ENCODE measurements around the gene BUB1B. TPM values are rescaled to one million over a fixed set of nuclear protein-coding genes. Genes with fewer than 3 reads are reported as not detected.

The BUB1B gene
- total and polyA plus RNA-seq, 4 donors: 0.08 to 31.1 (median 0.84) TPM

DNA sequence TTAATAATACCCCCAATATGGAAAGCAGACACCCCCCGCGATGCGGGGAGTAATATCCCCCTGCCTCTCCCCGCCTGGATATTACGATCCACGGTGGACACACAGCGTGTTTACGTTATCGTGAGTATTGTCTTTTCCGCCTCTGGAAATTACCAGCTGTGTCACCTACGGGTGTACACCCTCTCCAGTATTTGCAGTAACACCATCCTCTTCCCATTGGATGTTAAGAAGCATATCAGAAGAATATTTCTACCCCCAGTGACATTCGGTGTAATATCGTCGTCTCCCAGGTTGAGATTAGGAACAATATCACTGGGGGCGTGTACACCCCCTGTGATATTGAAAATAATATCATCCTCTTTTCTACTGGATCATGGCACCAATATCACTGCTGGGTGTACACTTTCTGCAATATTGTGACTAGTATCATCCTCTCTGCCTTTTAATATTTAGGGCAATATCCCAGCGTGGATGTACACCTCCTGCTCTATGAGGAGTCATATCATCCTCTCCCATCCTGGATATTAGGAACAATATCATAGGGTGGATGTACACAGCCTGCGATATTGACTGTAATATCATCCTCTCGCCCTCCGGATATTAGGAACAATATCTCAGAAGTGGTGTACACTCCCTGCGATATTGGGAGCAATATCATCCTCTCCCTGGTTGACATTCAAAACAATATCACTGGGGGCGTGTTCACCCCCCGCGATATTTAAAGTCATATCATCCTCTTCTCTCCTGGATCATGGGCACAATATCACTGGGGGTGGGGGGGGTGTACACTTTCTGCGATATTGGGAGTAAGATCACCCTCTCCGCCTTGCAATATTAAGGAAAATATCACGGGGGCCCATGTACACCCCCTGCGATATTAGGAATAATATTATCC is 31.9 kb upstream of the BUB1B start:
- Histone ChIP-seq H3K9ac (ENCODE audit: low read depth in 1 of 2, low read length in 2 of 2) (no peak overlapping the region), H3K36me3 (ENCODE audit: control insufficient read depth in 4 of 4, insufficient read depth in 3 of 4, low read depth in 1 of 4, low read length in 3 of 4) (no peaks in the 10 kb centered on the region), H3K9me3 (ENCODE audit: control insufficient read depth in 4 of 4, low read length in 3 of 4) (no peaks in the 10 kb centered on the region), H3K4me1 (ENCODE audit: control insufficient read depth in 4 of 4, insufficient read depth in 4 of 4, low read length in 3 of 4) (no peaks in the 10 kb centered on the region), H3K27ac (ENCODE audit: low read depth in 1 of 2, low read length in 2 of 2) (no peak overlapping the region), H3K27me3 (ENCODE audit: control insufficient read depth in 4 of 4, insufficient read depth in 4 of 4, low read length in 3 of 4) (no peaks in the 10 kb centered on the region), H3K4me3 (ENCODE audit: low read depth in 1 of 3, low read length in 3 of 3) (no peak overlapping the region)
- no peak for DNase-seq (ENCODE audit: low spot score)
- TF ChIP-seq NR2F2 (IDR thresholded peaks at IDR 0.05) (no peak), MAX (IDR thresholded peaks at IDR 0.05) (no peak), JUND (IDR thresholded peaks at IDR 0.05) (no peak), RAD21 (IDR thresholded peaks at IDR 0.05) (no peak), ZBTB33 (IDR thresholded peaks at IDR 0.05) (no peak), GABPA (IDR thresholded peaks at IDR 0.05 in 1 of 2, conservative IDR thresholded peaks at IDR 0.05 in 1 of 2) (no peak), RXRA (IDR thresholded peaks at IDR 0.05) (no peak), HNF4G (IDR thresholded peaks at IDR 0.05) (no peak), FOXA1 (IDR thresholded peaks at IDR 0.05) (no peak), ATF3 (IDR thresholded peaks at IDR 0.05) (no peak), YY1 (IDR thresholded peaks at IDR 0.05) (no peak), SP1 (IDR thresholded peaks at IDR 0.05) (no peak)
- TF ChIP-seq, protein P1, sequence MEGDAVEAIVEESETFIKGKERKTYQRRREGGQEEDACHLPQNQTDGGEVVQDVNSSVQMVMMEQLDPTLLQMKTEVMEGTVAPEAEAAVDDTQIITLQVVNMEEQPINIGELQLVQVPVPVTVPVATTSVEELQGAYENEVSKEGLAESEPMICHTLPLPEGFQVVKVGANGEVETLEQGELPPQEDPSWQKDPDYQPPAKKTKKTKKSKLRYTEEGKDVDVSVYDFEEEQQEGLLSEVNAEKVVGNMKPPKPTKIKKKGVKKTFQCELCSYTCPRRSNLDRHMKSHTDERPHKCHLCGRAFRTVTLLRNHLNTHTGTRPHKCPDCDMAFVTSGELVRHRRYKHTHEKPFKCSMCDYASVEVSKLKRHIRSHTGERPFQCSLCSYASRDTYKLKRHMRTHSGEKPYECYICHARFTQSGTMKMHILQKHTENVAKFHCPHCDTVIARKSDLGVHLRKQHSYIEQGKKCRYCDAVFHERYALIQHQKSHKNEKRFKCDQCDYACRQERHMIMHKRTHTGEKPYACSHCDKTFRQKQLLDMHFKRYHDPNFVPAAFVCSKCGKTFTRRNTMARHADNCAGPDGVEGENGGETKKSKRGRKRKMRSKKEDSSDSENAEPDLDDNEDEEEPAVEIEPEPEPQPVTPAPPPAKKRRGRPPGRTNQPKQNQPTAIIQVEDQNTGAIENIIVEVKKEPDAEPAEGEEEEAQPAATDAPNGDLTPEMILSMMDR (IDR thresholded peaks at IDR 0.05; ENCODE audit: low read depth, low read length, missing input control): no peak
- TF ChIP-seq, protein P2, sequence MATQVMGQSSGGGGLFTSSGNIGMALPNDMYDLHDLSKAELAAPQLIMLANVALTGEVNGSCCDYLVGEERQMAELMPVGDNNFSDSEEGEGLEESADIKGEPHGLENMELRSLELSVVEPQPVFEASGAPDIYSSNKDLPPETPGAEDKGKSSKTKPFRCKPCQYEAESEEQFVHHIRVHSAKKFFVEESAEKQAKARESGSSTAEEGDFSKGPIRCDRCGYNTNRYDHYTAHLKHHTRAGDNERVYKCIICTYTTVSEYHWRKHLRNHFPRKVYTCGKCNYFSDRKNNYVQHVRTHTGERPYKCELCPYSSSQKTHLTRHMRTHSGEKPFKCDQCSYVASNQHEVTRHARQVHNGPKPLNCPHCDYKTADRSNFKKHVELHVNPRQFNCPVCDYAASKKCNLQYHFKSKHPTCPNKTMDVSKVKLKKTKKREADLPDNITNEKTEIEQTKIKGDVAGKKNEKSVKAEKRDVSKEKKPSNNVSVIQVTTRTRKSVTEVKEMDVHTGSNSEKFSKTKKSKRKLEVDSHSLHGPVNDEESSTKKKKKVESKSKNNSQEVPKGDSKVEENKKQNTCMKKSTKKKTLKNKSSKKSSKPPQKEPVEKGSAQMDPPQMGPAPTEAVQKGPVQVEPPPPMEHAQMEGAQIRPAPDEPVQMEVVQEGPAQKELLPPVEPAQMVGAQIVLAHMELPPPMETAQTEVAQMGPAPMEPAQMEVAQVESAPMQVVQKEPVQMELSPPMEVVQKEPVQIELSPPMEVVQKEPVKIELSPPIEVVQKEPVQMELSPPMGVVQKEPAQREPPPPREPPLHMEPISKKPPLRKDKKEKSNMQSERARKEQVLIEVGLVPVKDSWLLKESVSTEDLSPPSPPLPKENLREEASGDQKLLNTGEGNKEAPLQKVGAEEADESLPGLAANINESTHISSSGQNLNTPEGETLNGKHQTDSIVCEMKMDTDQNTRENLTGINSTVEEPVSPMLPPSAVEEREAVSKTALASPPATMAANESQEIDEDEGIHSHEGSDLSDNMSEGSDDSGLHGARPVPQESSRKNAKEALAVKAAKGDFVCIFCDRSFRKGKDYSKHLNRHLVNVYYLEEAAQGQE (IDR thresholded peaks at IDR 0.05): no peak
- 77% methylated on average over 27 of the region's 27 CpGs for WGBS

DNA sequence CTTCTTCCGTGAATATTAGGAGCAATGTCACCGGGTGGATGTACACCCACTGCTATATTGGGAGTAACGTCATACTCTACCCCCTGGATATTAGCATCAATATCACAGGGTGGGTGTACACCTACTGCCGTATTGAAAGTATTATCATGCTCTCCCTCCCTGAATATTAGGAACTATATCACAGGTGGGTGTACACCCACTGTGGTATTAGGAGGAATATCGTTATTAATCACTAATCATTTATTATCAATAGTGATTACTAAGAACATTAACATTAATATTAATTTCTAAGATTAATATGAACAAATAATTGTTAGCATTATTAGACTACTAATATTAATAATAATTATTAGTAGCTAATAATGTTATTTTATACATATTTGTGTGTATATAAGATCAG is 30.8 kb upstream of the BUB1B start:
- 80% methylated on average over 5 of the region's 5 CpGs for WGBS
- no peak for TF ChIP-seq YY1 (IDR thresholded peaks at IDR 0.05)
- no peak for TF ChIP-seq TAF1 (conservative IDR thresholded peaks at IDR 0.05)
- no peak for TF ChIP-seq RXRA (IDR thresholded peaks at IDR 0.05)
- TF ChIP-seq RAD21 (IDR thresholded peaks at IDR 0.05): no peak
- TF ChIP-seq ZBTB33 (IDR thresholded peaks at IDR 0.05): no peak
- TF ChIP-seq EGR1 (IDR thresholded peaks at IDR 0.05; ENCODE audit: low read depth in 2 of 2): no peak
- no peak for TF ChIP-seq HNF4G (IDR thresholded peaks at IDR 0.05)
- TF ChIP-seq HNF4A (conservative IDR thresholded peaks at IDR 0.05): no peak
- no peak for TF ChIP-seq SP1 (IDR thresholded peaks at IDR 0.05)
- TF ChIP-seq MAX (IDR thresholded peaks at IDR 0.05): no peak
- no peak for TF ChIP-seq GABPA (IDR thresholded peaks at IDR 0.05 in 1 of 2, conservative IDR thresholded peaks at IDR 0.05 in 1 of 2)
- no peak for TF ChIP-seq NR2F2 (IDR thresholded peaks at IDR 0.05)
- TF ChIP-seq ATF3 (IDR thresholded peaks at IDR 0.05): no peak
- no peak for TF ChIP-seq FOXA2 (IDR thresholded peaks at IDR 0.05)

More for the DNA sequence above, 30.8 kb upstream of the BUB1B start:
- no peak overlapping the region for H3K9ac ChIP-seq (ENCODE audit: low read depth in 1 of 2, low read length in 2 of 2)
- H3K27me3 ChIP-seq (ENCODE audit: control insufficient read depth in 4 of 4, insufficient read depth in 4 of 4, low read length in 3 of 4): no peaks in the 10 kb centered on the region
- H3K4me1 ChIP-seq (ENCODE audit: control insufficient read depth in 4 of 4, insufficient read depth in 4 of 4, low read length in 3 of 4): no peaks in the 10 kb centered on the region
- no peaks in the 10 kb centered on the region for H3K36me3 ChIP-seq (ENCODE audit: control insufficient read depth in 4 of 4, insufficient read depth in 3 of 4, low read depth in 1 of 4, low read length in 3 of 4)
- DNase-seq (ENCODE audit: low spot score): no peak
- no peaks in the 10 kb centered on the region for H3K9me3 ChIP-seq (ENCODE audit: control insufficient read depth in 4 of 4, low read length in 3 of 4)
- H3K4me3 ChIP-seq (ENCODE audit: low read depth in 1 of 3, low read length in 3 of 3): no peak overlapping the region
- no peak overlapping the region for H3K27ac ChIP-seq (ENCODE audit: low read depth in 1 of 2, low read length in 2 of 2)
